GM23338 (cell line): Measurements from ENCODE around the gene RNF223. TPM values are rescaled to one million over a fixed set of nuclear protein-coding genes. Genes with fewer than 3 reads are reported as not detected.
A peak's percentile ranks its signal among the peaks of the same experiment; 100 is the strongest.

Source experiments
- ATAC-seq: fragments of 200-7000 bp; cut with Tn5 transposase; 3 replicates; pipeline ENCODE4 v1.9.1; 2020
- DNase-seq: peaks from one replicate; pipeline ENCODE4 v3.0.0-alpha.2; 2015; ENCODE audit warnings: low spot score
- H2AFZ ChIP-seq: fragments of 200-600 bp; sonication (generic); 2 replicates; pipeline ENCODE4 v1.8.0; 2016; ENCODE audit warnings: antibody characterized with exemption, mild to moderate bottlenecking, moderate library complexity
- H3F3A ChIP-seq: fragments of 200-600 bp; sonication (generic); replicated peaks from 2 replicates; pipeline ENCODE4 v1.8.0; 2017; ENCODE audit warnings: antibody characterized with exemption, mixed run types, low read depth
- H3K27ac ChIP-seq: fragments of 200-600 bp; sonication (generic); 2 replicates; pipeline ENCODE4 v1.6.1; 2016; ENCODE audit warnings: low read depth
- H3K27me3 ChIP-seq: fragments of 200-600 bp; sonication (generic); 2 replicates; pipeline ENCODE4 v1.8.0; 2016; ENCODE audit warnings: mild to moderate bottlenecking, mixed run types, moderate library complexity; ENCODE audit not compliant: insufficient read depth
- H3K36me3 ChIP-seq: fragments of 200-600 bp; sonication (generic); 2 replicates; pipeline ENCODE4 v1.8.0; 2016; ENCODE audit warnings: mild to moderate bottlenecking; ENCODE audit not compliant: insufficient read depth
- H3K4me1 ChIP-seq: fragments of 200-600 bp; sonication (generic); 2 replicates; pipeline ENCODE4 v1.8.0; 2016; ENCODE audit warnings: mild to moderate bottlenecking, moderate library complexity; ENCODE audit not compliant: insufficient read depth
- H3K4me2 ChIP-seq: fragments of 200-600 bp; sonication (generic); 2 replicates; pipeline ENCODE4 v1.7.1; 2017; ENCODE audit warnings: mixed run types
- H3K4me3 ChIP-seq: fragments of 200-600 bp; sonication (generic); 2 replicates; pipeline ENCODE4 v1.6.1; 2016; ENCODE audit warnings: mixed run types
- H3K79me2 ChIP-seq: fragments of 200-600 bp; sonication (generic); replicated peaks from 2 replicates; pipeline ENCODE4 v1.8.0; 2017; ENCODE audit warnings: mild to moderate bottlenecking; ENCODE audit not compliant: insufficient read depth
- H3K9me2 ChIP-seq: fragments of 200-600 bp; sonication (generic); 2 replicates; pipeline ENCODE4 v1.8.0; 2017; ENCODE audit not compliant: insufficient read depth
- H4K20me1 ChIP-seq: fragments of 200-600 bp; sonication (generic); replicated peaks from 2 replicates; pipeline ENCODE4 v1.8.0; 2017; ENCODE audit warnings: mild to moderate bottlenecking; ENCODE audit not compliant: insufficient read depth
- H3K27ac Mint-ChIP-seq: 2 replicates; pipeline ENCODE4 v1.8.0; 2020; ENCODE audit warnings: inconsistent platforms, mild to moderate bottlenecking, moderate library complexity, mixed read lengths
- H3K27me3 Mint-ChIP-seq: 3 replicates; pipeline ENCODE4 v1.8.0; 2022; ENCODE audit warnings: low read depth, mild to moderate bottlenecking, moderate library complexity, mixed read lengths, inconsistent platforms; ENCODE audit not compliant: insufficient read depth, poor library complexity
- H3K36me3 Mint-ChIP-seq: 3 replicates; pipeline ENCODE4 v1.8.0; 2021; ENCODE audit warnings: low read depth, mild to moderate bottlenecking, inconsistent platforms, moderate library complexity, mixed read lengths
- H3K4me1 Mint-ChIP-seq: 3 replicates; pipeline ENCODE4 v1.8.0; 2020; ENCODE audit warnings: mild to moderate bottlenecking, inconsistent platforms, mixed read lengths
- H3K4me3 Mint-ChIP-seq: 3 replicates; pipeline ENCODE4 v1.8.0; 2021; ENCODE audit warnings: moderate library complexity, mild to moderate bottlenecking, inconsistent platforms, mixed read lengths
- H3K9me3 Mint-ChIP-seq: 3 replicates; pipeline ENCODE4 v1.8.0; 2020; ENCODE audit warnings: moderate library complexity, mild to moderate bottlenecking, inconsistent platforms, mixed read lengths
- polyA plus RNA-seq: library from polyadenylated mRNA; unstranded; fragments of >200 nt; fragmentation: Nextera tagmentation; extraction: Ambion mirVana; gene quantifications from 2 replicates; pipeline ENCODE4 v1.2.1, GENCODE V29; 2016
- total RNA-seq: library from RNA; depleted of rRNA; stranded (reverse); fragments of >200 nt; shearing (Covaris generic); gene quantifications from 2 replicates; pipeline ENCODE4 v1.2.3, GENCODE V29; 2014
- TF ChIP-seq, protein P1 (sequence below): fragments of 250-450 bp; sonication (Bioruptor Pico); IDR thresholded peaks from 2 replicates; pipeline ENCODE4 v1.5.0; 2020; ENCODE audit warnings: mild to moderate bottlenecking, moderate library complexity
- TF ChIP-seq, protein P2 (sequence below), 2 experiments: fragments of 200-600 bp in 1 of 2; sonication (generic) in 1 of 2; conservative IDR thresholded peaks; 2 replicates each; pipeline versions ENCODE4 v1.5.1 to v1.6.1; 2016 to 2017; ENCODE audit warnings: antibody characterized with exemption in 2 of 2, low read depth in 2 of 2, mild to moderate bottlenecking in 2 of 2, moderate library complexity in 1 of 2

Gene RNF223
- total and polyA plus RNA-seq, 2 experiments from 2014 or later = not detected

DNA sequence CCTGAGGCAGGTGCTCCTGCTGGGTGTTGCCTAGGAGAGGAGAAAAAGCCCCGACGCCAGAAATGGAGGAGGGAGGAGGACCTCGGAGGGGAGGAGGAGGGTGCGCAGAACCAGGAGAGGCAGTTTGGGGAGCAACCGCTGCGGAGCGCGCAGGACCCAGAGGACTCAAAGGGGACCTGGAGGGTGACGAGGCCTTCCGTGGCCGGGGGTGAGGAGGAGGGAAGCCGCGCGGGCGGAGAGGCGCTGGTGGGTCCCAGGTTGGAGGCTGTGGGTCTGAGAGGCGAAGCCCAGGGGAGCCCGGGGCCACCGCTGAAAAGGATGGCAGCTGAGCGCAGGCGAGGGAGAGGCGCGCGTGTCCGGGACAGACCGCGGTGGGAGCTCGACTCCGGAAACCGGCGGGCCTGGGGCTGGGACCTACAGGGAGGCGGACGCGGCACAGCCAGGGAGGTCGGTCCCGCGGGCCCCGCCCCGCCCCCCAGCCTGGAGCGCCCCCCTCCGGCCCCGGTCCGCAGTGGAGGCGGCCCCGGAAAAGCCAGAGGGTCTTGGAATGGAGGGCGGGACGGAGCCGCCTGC is 15.1 kb downstream of the RNF223 start:
- no peaks in the 10 kb centered on the region for H3K36me3 Mint-ChIP-seq
- peaks cover 3% of the 10 kb centered on the region; the same call in 2 of the 3 replicates for H3K4me1 Mint-ChIP-seq
- peaks cover 52% of the 10 kb centered on the region for H3K27me3 ChIP-seq
- peak overlapping the region; percentile 68 for H3K4me3 ChIP-seq
- H3K79me2 ChIP-seq = no peaks in the 10 kb centered on the region
- peak; percentile 62 for DNase-seq
- H3K27ac ChIP-seq = no peak overlapping the region
- no peaks in the 10 kb centered on the region for H3K9me3 Mint-ChIP-seq
- no peaks in the 10 kb centered on the region for H3K36me3 ChIP-seq
- no peak overlapping the region for H2AFZ ChIP-seq
- H3F3A ChIP-seq = 0 out of 2 replicates have a peak, but pooled peaks cover 5% of the 10 kb centered on the region
- ATAC-seq = peak; percentile 53
- peaks cover 54% of the 10 kb centered on the region for H3K27me3 Mint-ChIP-seq
- peaks cover 5% of the 10 kb centered on the region; the same call in 1 of the 2 replicates for H3K4me1 ChIP-seq
- no peaks in the 10 kb centered on the region for H3K9me2 ChIP-seq
- TF ChIP-seq, protein P1, sequence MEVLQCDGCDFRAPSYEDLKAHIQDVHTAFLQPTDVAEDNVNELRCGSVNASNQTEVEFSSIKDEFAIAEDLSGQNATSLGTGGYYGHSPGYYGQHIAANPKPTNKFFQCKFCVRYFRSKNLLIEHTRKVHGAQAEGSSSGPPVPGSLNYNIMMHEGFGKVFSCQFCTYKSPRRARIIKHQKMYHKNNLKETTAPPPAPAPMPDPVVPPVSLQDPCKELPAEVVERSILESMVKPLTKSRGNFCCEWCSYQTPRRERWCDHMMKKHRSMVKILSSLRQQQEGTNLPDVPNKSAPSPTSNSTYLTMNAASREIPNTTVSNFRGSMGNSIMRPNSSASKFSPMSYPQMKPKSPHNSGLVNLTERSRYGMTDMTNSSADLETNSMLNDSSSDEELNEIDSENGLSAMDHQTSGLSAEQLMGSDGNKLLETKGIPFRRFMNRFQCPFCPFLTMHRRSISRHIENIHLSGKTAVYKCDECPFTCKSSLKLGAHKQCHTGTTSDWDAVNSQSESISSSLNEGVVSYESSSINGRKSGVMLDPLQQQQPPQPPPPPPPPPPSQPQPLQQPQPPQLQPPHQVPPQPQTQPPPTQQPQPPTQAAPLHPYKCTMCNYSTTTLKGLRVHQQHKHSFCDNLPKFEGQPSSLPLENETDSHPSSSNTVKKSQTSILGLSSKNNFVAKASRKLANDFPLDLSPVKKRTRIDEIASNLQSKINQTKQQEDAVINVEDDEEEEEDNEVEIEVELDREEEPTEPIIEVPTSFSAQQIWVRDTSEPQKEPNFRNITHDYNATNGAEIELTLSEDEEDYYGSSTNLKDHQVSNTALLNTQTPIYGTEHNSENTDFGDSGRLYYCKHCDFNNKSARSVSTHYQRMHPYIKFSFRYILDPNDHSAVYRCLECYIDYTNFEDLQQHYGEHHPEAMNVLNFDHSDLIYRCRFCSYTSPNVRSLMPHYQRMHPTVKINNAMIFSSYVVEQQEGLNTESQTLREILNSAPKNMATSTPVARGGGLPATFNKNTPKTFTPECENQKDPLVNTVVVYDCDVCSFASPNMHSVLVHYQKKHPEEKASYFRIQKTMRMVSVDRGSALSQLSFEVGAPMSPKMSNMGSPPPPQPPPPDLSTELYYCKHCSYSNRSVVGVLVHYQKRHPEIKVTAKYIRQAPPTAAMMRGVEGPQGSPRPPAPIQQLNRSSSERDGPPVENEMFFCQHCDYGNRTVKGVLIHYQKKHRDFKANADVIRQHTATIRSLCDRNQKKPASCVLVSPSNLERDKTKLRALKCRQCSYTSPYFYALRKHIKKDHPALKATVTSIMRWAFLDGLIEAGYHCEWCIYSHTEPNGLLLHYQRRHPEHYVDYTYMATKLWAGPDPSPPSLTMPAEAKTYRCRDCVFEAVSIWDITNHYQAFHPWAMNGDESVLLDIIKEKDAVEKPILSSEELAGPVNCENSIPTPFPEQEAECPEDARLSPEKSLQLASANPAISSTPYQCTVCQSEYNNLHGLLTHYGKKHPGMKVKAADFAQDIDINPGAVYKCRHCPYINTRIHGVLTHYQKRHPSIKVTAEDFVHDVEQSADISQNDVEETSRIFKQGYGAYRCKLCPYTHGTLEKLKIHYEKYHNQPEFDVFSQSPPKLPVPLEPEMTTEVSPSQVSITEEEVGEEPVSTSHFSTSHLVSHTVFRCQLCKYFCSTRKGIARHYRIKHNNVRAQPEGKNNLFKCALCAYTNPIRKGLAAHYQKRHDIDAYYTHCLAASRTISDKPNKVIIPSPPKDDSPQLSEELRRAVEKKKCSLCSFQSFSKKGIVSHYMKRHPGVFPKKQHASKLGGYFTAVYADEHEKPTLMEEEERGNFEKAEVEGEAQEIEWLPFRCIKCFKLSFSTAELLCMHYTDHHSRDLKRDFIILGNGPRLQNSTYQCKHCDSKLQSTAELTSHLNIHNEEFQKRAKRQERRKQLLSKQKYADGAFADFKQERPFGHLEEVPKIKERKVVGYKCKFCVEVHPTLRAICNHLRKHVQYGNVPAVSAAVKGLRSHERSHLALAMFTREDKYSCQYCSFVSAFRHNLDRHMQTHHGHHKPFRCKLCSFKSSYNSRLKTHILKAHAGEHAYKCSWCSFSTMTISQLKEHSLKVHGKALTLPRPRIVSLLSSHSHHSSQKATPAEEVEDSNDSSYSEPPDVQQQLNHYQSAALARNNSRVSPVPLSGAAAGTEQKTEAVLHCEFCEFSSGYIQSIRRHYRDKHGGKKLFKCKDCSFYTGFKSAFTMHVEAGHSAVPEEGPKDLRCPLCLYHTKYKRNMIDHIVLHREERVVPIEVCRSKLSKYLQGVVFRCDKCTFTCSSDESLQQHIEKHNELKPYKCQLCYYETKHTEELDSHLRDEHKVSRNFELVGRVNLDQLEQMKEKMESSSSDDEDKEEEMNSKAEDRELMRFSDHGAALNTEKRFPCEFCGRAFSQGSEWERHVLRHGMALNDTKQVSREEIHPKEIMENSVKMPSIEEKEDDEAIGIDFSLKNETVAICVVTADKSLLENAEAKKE = no peak
- TF ChIP-seq, protein P2, sequence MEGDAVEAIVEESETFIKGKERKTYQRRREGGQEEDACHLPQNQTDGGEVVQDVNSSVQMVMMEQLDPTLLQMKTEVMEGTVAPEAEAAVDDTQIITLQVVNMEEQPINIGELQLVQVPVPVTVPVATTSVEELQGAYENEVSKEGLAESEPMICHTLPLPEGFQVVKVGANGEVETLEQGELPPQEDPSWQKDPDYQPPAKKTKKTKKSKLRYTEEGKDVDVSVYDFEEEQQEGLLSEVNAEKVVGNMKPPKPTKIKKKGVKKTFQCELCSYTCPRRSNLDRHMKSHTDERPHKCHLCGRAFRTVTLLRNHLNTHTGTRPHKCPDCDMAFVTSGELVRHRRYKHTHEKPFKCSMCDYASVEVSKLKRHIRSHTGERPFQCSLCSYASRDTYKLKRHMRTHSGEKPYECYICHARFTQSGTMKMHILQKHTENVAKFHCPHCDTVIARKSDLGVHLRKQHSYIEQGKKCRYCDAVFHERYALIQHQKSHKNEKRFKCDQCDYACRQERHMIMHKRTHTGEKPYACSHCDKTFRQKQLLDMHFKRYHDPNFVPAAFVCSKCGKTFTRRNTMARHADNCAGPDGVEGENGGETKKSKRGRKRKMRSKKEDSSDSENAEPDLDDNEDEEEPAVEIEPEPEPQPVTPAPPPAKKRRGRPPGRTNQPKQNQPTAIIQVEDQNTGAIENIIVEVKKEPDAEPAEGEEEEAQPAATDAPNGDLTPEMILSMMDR (conservative IDR thresholded peaks at IDR 0.05; ENCODE audit: low read depth in 2 of 2) = peak; percentile 33 to 43
- H3K4me2 ChIP-seq = peak overlapping the region; percentile 88
- H4K20me1 ChIP-seq = no peaks in the 10 kb centered on the region; the same call in 1 of the 2 replicates
- no peak overlapping the region for H3K27ac Mint-ChIP-seq
- peak overlapping the region; percentile 77 for H3K4me3 Mint-ChIP-seq
